Activated naive CD8-positive, alpha-beta T cell treated with anti-CD3 and anti-CD28 coated beads, Interleukin-2, amount 50 U/mL, for 24 hours (primary cell): ENCODE data around the gene CCDC178.

Source experiments
- ATAC-seq: fragments of 150-1000 bp; cut with Tn5 transposase; one replicate; pipeline ENCODE4 v1.10.0; 2021
- DNase-seq: peaks from one replicate; pipeline ENCODE4 v3.0.0; 2021
- H3K27ac Mint-ChIP-seq: one replicate; pipeline ENCODE4 v1.8.0; 2021; ENCODE audit warnings: mild to moderate bottlenecking, mixed read lengths
- H3K27me3 Mint-ChIP-seq: one replicate; pipeline ENCODE4 v1.8.0; 2021; ENCODE audit warnings: mixed read lengths
- H3K36me3 Mint-ChIP-seq: one replicate; pipeline ENCODE4 v1.8.0; 2021; ENCODE audit warnings: low read depth, mixed read lengths
- H3K4me1 Mint-ChIP-seq: one replicate; pipeline ENCODE4 v1.8.0; 2021; ENCODE audit warnings: mixed read lengths
- H3K4me3 Mint-ChIP-seq: one replicate; pipeline ENCODE4 v1.8.0; 2021; ENCODE audit warnings: mild to moderate bottlenecking, moderate library complexity, mixed read lengths
- H3K9me3 Mint-ChIP-seq: one replicate; pipeline ENCODE4 v1.8.0; 2021; ENCODE audit warnings: mixed read lengths

The CCDC178 gene

GRCh38 chr18:33307520-33307919 is 133.0 kb downstream of the CCDC178 start:
- Mint-ChIP-seq H3K27me3 (no peaks in the 10 kb centered on the region), H3K4me1 (no peaks in the 10 kb centered on the region), H3K27ac (no peak overlapping the region), H3K9me3 (peaks cover 7% of the 10 kb centered on the region), H3K4me3 (no peak overlapping the region), H3K36me3 (no peaks in the 10 kb centered on the region)
- ATAC-seq = no peak
- DNase-seq = no peak

GRCh38 chr18:33304277-33304676 is 136.2 kb downstream of the CCDC178 start:
- H3K27ac Mint-ChIP-seq = no peak overlapping the region
- no peaks in the 10 kb centered on the region for H3K27me3 Mint-ChIP-seq
- DNase-seq (no peak), ATAC-seq (no peak)
- no peak overlapping the region for H3K4me3 Mint-ChIP-seq
- no peaks in the 10 kb centered on the region for H3K4me1 Mint-ChIP-seq
- H3K36me3 Mint-ChIP-seq = no peaks in the 10 kb centered on the region
- H3K9me3 Mint-ChIP-seq = peaks cover 20% of the 10 kb centered on the region

DNA sequence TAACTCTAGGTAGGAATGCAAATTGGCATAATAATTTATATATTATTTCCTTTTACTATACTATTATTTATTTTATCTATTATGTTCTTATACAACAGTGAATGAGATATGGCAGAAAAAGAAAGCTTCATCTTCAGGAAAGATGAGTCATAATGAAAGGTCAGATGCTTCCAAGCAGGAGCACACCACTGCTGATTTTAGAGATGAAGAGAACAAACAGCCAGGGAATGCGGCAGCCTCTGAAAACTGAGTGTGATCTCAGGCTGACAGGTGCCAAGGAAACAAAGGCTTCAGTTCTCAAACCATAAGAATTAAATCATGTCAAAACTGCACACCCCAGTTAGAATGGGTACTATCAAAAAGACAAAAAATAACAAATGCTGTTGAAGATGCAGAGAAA is 149.0 kb downstream of the CCDC178 start:
- no peaks in the 10 kb centered on the region for H3K36me3 Mint-ChIP-seq
- H3K4me1 Mint-ChIP-seq = no peaks in the 10 kb centered on the region
- no peak for DNase-seq
- no peak for ATAC-seq
- H3K27ac Mint-ChIP-seq = no peak overlapping the region
- no peaks in the 10 kb centered on the region for H3K27me3 Mint-ChIP-seq
- no peaks in the 10 kb centered on the region for H3K9me3 Mint-ChIP-seq
- no peak overlapping the region for H3K4me3 Mint-ChIP-seq

DNA sequence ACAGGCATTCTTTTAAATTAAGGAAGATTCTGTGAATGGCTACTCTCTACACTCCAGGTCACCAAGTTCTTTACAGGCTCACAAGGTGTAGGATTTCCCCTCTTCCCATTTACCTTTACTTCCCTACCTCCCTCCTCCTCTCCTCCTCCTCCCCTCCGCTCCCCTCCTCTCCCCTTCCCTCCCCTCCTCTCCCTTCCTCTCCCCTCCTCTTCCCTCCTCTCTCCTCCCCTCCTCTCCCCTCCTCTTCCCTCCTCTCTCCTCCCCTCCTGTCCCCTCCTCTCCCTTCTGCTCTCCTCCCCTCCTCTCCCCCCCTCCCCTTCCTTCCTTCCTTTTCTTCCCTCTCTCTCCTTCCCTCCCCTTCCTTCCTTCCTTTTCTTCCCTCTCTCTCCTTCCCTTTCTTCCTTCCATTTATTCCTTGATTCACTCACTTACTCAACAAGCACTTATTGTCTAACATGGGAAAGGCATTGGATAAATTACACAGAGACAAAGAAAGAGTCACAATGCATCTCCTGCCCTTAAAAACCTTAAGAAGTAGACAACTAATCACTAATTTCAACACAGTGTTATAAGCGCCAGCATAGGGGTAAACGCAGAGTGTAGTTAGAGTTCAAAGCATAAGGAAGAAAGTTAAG is 152.3 kb downstream of the CCDC178 start:
- ATAC-seq (no peak), DNase-seq (no peak)
- no peaks in the 10 kb centered on the region for H3K36me3 Mint-ChIP-seq
- no peaks in the 10 kb centered on the region for H3K9me3 Mint-ChIP-seq
- no peaks in the 10 kb centered on the region for H3K27me3 Mint-ChIP-seq
- H3K4me3 Mint-ChIP-seq = no peak overlapping the region
- no peak overlapping the region for H3K27ac Mint-ChIP-seq
- H3K4me1 Mint-ChIP-seq = no peaks in the 10 kb centered on the region

GRCh38 chr18:33282709-33283333 is 157.7 kb downstream of the CCDC178 start:
- no peaks in the 10 kb centered on the region for H3K36me3 Mint-ChIP-seq
- no peak for ATAC-seq
- DNase-seq = no peak
- no peaks in the 10 kb centered on the region for H3K27me3 Mint-ChIP-seq
- no peak overlapping the region for H3K27ac Mint-ChIP-seq
- H3K4me1 Mint-ChIP-seq = no peaks in the 10 kb centered on the region
- no peak overlapping the region for H3K4me3 Mint-ChIP-seq
- no peaks in the 10 kb centered on the region for H3K9me3 Mint-ChIP-seq

DNA sequence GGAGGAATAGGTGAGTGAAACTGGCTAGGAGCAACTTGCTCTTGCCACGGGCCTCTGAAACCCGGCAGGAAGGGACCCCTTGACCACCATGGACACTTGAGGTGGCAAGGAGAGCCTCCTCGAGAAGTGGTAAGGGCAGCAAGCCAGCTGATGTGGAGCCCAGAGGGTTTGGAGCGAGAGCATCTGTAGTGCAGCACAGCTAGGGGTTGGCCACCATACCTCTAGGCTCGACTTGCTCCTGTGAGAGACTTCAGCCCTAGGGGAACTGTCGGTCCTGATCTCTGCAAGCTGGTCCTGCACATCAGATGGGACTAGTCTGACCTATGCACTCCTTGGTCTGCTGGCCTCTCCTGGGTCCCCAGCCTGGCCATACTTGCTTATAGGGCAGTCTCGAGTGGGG is 158.4 kb downstream of the CCDC178 start:
- DNase-seq (no peak), ATAC-seq (peak; percentile 15)
- no peaks in the 10 kb centered on the region for H3K9me3 Mint-ChIP-seq
- H3K27ac Mint-ChIP-seq = no peak overlapping the region
- no peaks in the 10 kb centered on the region for H3K4me1 Mint-ChIP-seq
- no peaks in the 10 kb centered on the region for H3K36me3 Mint-ChIP-seq
- H3K27me3 Mint-ChIP-seq = no peaks in the 10 kb centered on the region
- H3K4me3 Mint-ChIP-seq = no peak overlapping the region

- Mint-ChIP-seq H3K4me3 (no peak overlapping the region), H3K27ac (no peak overlapping the region), H3K4me1 (no peaks in the 10 kb centered on the region), H3K27me3 (no peaks in the 10 kb centered on the region), H3K36me3 (no peaks in the 10 kb centered on the region), H3K9me3 (peaks cover 3% of the 10 kb centered on the region)
- DNase-seq (no peak), ATAC-seq (no peak)
Measured at GRCh38 chr18:33277431-33277830, 163.1 kb downstream of the CCDC178 start.

DNA sequence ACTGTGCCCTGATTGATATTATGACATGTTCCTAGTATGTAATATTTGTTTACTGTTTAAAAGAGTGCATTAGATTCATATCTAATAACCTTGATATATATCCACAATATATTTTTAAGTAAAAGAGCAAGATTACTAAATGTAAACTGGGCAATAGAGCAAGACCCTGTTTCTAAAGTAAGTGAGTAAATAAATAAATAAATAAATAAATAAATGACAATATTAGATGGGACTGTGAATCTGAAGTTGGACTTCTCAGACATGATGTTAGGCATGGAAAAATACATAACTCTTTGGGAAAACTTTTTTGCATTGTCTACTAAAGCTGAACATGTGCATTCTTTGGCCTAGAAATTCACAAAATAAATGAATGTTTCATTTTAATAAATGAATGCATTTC is 164.7 kb downstream of the CCDC178 start:
- no peak for DNase-seq
- Mint-ChIP-seq H3K27ac (no peak overlapping the region), H3K4me1 (no peaks in the 10 kb centered on the region), H3K4me3 (no peak overlapping the region), H3K27me3 (no peaks in the 10 kb centered on the region), H3K9me3 (peaks cover 3% of the 10 kb centered on the region), H3K36me3 (no peaks in the 10 kb centered on the region)
- no peak for ATAC-seq

- no peak overlapping the region for H3K27ac Mint-ChIP-seq
- no peaks in the 10 kb centered on the region for H3K4me1 Mint-ChIP-seq
- H3K9me3 Mint-ChIP-seq = peaks cover 3% of the 10 kb centered on the region
- ATAC-seq (no peak), DNase-seq (no peak)
- H3K27me3 Mint-ChIP-seq = no peaks in the 10 kb centered on the region
- no peak overlapping the region for H3K4me3 Mint-ChIP-seq
- no peaks in the 10 kb centered on the region for H3K36me3 Mint-ChIP-seq
Measured at GRCh38 chr18:33270297-33270696, 170.2 kb downstream of the CCDC178 start.

GRCh38 chr18:33269223-33269622 is 171.3 kb downstream of the CCDC178 start:
- H3K27ac Mint-ChIP-seq = no peak overlapping the region
- peaks cover 3% of the 10 kb centered on the region for H3K9me3 Mint-ChIP-seq
- no peak for DNase-seq
- no peak overlapping the region for H3K4me3 Mint-ChIP-seq
- no peaks in the 10 kb centered on the region for H3K4me1 Mint-ChIP-seq
- H3K36me3 Mint-ChIP-seq = no peaks in the 10 kb centered on the region
- no peak for ATAC-seq
- H3K27me3 Mint-ChIP-seq = no peaks in the 10 kb centered on the region

DNA sequence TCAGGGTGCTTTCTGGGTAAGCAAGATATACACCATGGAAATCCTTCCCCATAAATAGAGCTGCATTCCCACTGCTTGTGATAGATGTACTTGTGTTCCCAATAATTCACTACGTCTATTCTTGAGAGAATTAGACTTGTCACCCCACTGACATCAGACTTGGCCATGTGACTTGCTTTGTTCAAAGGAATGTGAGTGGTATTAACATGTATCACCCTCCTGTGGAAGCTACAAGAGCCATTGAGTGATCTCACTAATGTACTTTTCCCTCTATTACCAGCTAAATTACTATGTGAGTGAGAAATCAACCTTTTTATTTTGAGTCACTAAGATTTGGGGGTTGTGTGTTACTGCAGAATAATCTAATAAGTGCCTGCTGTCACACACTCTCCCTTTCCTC is 176.0 kb downstream of the CCDC178 start:
- no peak for ATAC-seq
- Mint-ChIP-seq H3K4me1 (no peaks in the 10 kb centered on the region), H3K9me3 (no peaks in the 10 kb centered on the region), H3K27me3 (no peaks in the 10 kb centered on the region), H3K27ac (no peak overlapping the region), H3K36me3 (no peaks in the 10 kb centered on the region), H3K4me3 (no peak overlapping the region)
- DNase-seq = no peak

GRCh38 chr18:33239298-33239697 is 201.2 kb downstream of the CCDC178 start:
- ATAC-seq (no peak), DNase-seq (no peak)
- Mint-ChIP-seq H3K36me3 (no peaks in the 10 kb centered on the region), H3K4me3 (no peak overlapping the region), H3K4me1 (no peaks in the 10 kb centered on the region), H3K9me3 (peaks cover 27% of the 10 kb centered on the region), H3K27ac (no peak overlapping the region), H3K27me3 (no peaks in the 10 kb centered on the region)

DNA sequence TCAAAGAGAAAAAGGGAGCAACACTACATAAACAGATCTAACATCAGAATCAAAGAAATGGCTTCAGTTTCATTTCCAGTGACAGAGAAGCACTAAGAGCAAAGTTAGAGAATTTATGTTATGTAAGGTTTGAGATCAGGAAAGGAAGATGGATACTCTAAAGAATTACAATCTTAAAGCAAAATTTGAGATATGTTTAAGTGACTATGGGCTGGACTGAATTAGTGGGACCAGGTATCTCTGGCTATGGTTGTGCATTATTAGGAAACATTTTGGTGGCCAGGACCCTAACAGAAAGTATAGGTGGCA is 208.2 kb downstream of the CCDC178 start:
- no peak for DNase-seq
- Mint-ChIP-seq H3K27me3 (no peaks in the 10 kb centered on the region), H3K9me3 (no peaks in the 10 kb centered on the region), H3K4me1 (no peaks in the 10 kb centered on the region), H3K27ac (no peak overlapping the region), H3K36me3 (no peaks in the 10 kb centered on the region), H3K4me3 (no peak overlapping the region)
- no peak for ATAC-seq

- no peaks in the 10 kb centered on the region for H3K27me3 Mint-ChIP-seq
- no peaks in the 10 kb centered on the region for H3K4me1 Mint-ChIP-seq
- H3K36me3 Mint-ChIP-seq = no peaks in the 10 kb centered on the region
- peak; percentile 57 for DNase-seq
- no peak for ATAC-seq
- no peak overlapping the region for H3K27ac Mint-ChIP-seq
- H3K9me3 Mint-ChIP-seq = no peaks in the 10 kb centered on the region
- no peak overlapping the region for H3K4me3 Mint-ChIP-seq
Measured at GRCh38 chr18:33231474-33232317, 208.8 kb downstream of the CCDC178 start.

GRCh38 chr18:33212363-33212762 is 228.2 kb downstream of the CCDC178 start:
- Mint-ChIP-seq H3K27me3 (no peaks in the 10 kb centered on the region), H3K9me3 (no peaks in the 10 kb centered on the region), H3K4me1 (no peaks in the 10 kb centered on the region), H3K36me3 (no peaks in the 10 kb centered on the region), H3K27ac (no peak overlapping the region), H3K4me3 (no peak overlapping the region)
- ATAC-seq (no peak), DNase-seq (no peak)
